Smooth muscle cell (in vitro differentiated cells): ENCODE results near the gene OTOG. TPM values are rescaled to one million over a fixed set of nuclear protein-coding genes. Genes with fewer than 3 reads are reported as not detected.
A peak's percentile ranks its signal among the peaks of the same experiment; 100 is the strongest.

Experiments
- DNase-seq: peaks from one replicate; lab custom pipeline; 2025; ENCODE audit not compliant: unreplicated experiment; lab: John Stamatoyannopoulos, UW
- H2AFZ ChIP-seq: fragments of 200-600 bp; sonication (generic); 2 replicates; pipeline ENCODE4 v1.6.0; 2016; ENCODE audit warnings: antibody characterized with exemption, low read depth, mild to moderate bottlenecking
- H3F3A ChIP-seq: fragments of 200-600 bp; sonication (generic); 2 replicates; pipeline ENCODE4 v1.6.0; 2017; ENCODE audit warnings: antibody characterized with exemption, low read depth
- H3K27ac ChIP-seq: fragments of 200-600 bp; sonication (generic); 2 replicates; pipeline ENCODE4 v1.5.1; 2016; ENCODE audit warnings: low read depth, mild to moderate bottlenecking
- H3K27me3 ChIP-seq: fragments of 200-600 bp; sonication (generic); 2 replicates; pipeline ENCODE4 v1.6.1; 2016; ENCODE audit warnings: low read depth, mild to moderate bottlenecking
- H3K36me3 ChIP-seq: fragments of 200-600 bp; sonication (generic); 2 replicates; pipeline ENCODE4 v1.5.1; 2016; ENCODE audit warnings: low read depth
- H3K4me1 ChIP-seq: fragments of 200-600 bp; sonication (generic); 2 replicates; pipeline ENCODE4 v1.5.1; 2016; ENCODE audit warnings: low read depth
- H3K4me2 ChIP-seq: fragments of 200-600 bp; sonication (generic); 2 replicates; pipeline ENCODE4 v1.6.0; 2016; ENCODE audit warnings: mild to moderate bottlenecking
- H3K4me3 ChIP-seq: fragments of 200-600 bp; sonication (generic); 2 replicates; pipeline ENCODE4 v1.5.1; 2016; ENCODE audit warnings: mild to moderate bottlenecking
- H3K79me2 ChIP-seq: fragments of 200-600 bp; sonication (generic); 2 replicates; pipeline ENCODE4 v1.6.0; 2016; ENCODE audit warnings: low read depth, mild to moderate bottlenecking
- H3K9ac ChIP-seq: fragments of 200-600 bp; sonication (generic); 2 replicates; pipeline ENCODE4 v1.6.0; 2016; ENCODE audit warnings: low read depth
- H3K9me3 ChIP-seq: fragments of 200-600 bp; sonication (generic); replicated peaks from 2 replicates; pipeline ENCODE4 v1.5.1; 2016; ENCODE audit warnings: low read depth
- H4K20me1 ChIP-seq: fragments of 200-600 bp; sonication (generic); 2 replicates; pipeline ENCODE4 v1.6.0; 2016; ENCODE audit warnings: low read depth
- CTCF ChIP-seq: fragments of 200-600 bp; sonication (generic); IDR thresholded peaks from 2 replicates; pipeline ENCODE4 v1.5.1; 2017; ENCODE audit warnings: borderline replicate concordance, mild to moderate bottlenecking, antibody characterized with exemption; ENCODE audit not compliant: insufficient read depth, poor library complexity, severe bottlenecking
- WGBS: methylation state at CpG from one replicate; pipeline ENCODE4 v1.1.7; 2016; ENCODE audit warnings: low lambda C conversion rate; 5-methylcytosine and 5-hydroxymethylcytosine counted together
- polyA plus RNA-seq: library from polyadenylated mRNA; unstranded; fragments of >200 nt; fragmentation: Nextera tagmentation; extraction: Ambion mirVana; gene quantifications from 2 replicates; pipeline ENCODE4 v1.2.1, GENCODE V29; 2016
- total RNA-seq: library from RNA; depleted of rRNA; stranded (reverse); fragments of >200 nt; gene quantifications from 2 replicates; pipeline ENCODE4 v1.2.3, GENCODE V29; 2014

OTOG gene
- total and polyA plus RNA-seq, 2 experiments from 2014 or later, result not detected

- DNase-seq, result no peak
- no peaks in the 10 kb centered on the region for H3K9me3 ChIP-seq
- no peaks in the 10 kb centered on the region for H4K20me1 ChIP-seq
- 76% methylated on average over 4 of the region's 4 CpGs for WGBS
- H2AFZ ChIP-seq, result no peak overlapping the region
- H3K4me1 ChIP-seq, result no peaks in the 10 kb centered on the region
- no peak for TF ChIP-seq CTCF
- no peak overlapping the region for H3K9ac ChIP-seq
- no peaks in the 10 kb centered on the region for H3K36me3 ChIP-seq
- H3K27ac ChIP-seq, result no peak overlapping the region
- H3K4me2 ChIP-seq, result no peak overlapping the region
- H3F3A ChIP-seq, result no peaks in the 10 kb centered on the region
- peaks cover 20% of the 10 kb centered on the region for H3K27me3 ChIP-seq
- H3K79me2 ChIP-seq, result no peaks in the 10 kb centered on the region
- H3K4me3 ChIP-seq, result no peak overlapping the region
These were observed 17.1 kb downstream of the OTOG start for GRCh38 chr11:17563961-17564686.

DNA sequence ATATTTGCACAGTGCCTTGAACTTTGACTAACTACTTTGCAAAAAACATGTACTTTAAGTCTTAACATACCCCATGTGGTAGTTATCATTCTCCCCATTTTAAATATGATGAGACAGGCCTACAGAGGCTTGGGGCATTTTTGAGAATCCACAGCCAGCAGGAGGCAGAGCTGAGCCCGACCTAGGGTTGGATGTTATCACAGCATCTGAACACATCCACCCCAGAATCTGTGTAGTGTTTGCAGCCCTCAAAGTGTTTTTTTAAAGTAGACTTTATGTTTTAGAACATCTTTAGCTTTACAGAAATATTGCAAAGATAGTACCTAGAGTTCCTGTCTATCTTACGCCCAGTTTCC lies 17.6 kb downstream of the OTOG start:
- Histone ChIP-seq H3K27me3 (peaks cover 15% of the 10 kb centered on the region), H4K20me1 (no peaks in the 10 kb centered on the region), H3K4me3 (no peak overlapping the region), H3K36me3 (no peaks in the 10 kb centered on the region), H3K4me1 (no peaks in the 10 kb centered on the region), H3K9ac (no peak overlapping the region), H3F3A (no peaks in the 10 kb centered on the region), H3K27ac (no peak overlapping the region), H2AFZ (no peak overlapping the region), H3K9me3 (no peaks in the 10 kb centered on the region), H3K79me2 (no peaks in the 10 kb centered on the region), H3K4me2 (no peak overlapping the region)
- WGBS, result 52% methylated on average over 2 of the region's 2 CpGs
- no peak for DNase-seq
- peak; percentile 21 for TF ChIP-seq CTCF

DNA sequence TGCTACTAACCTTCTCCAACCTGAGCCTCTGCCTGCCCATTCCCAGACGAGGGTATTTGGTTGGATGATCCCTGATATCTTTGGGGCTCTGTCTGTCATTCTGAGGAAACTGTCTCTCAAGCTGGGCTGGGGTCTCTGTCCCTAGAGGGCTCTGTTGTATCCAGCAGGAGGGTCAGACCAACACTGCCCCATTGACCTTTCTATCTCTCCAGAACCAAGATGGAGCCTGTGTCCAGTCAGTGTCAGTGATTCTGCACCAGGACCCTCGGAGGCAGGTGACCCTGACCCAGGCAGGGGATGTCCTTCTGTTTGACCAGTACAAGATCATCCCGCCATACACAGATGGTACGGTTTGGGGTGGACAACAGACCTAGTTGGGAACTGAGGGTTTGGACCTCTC lies 21.9 kb downstream of the OTOG start:
- no peak overlapping the region for H3K9ac ChIP-seq
- no peaks in the 10 kb centered on the region for H4K20me1 ChIP-seq
- peaks cover 30% of the 10 kb centered on the region for H3K27me3 ChIP-seq
- DNase-seq, result no peak
- no peaks in the 10 kb centered on the region for H3K4me1 ChIP-seq
- no peak for TF ChIP-seq CTCF
- H3F3A ChIP-seq, result no peaks in the 10 kb centered on the region
- no peaks in the 10 kb centered on the region for H3K36me3 ChIP-seq
- H3K9me3 ChIP-seq, result no peaks in the 10 kb centered on the region
- H3K4me3 ChIP-seq, result no peak overlapping the region
- H2AFZ ChIP-seq, result no peak overlapping the region
- H3K27ac ChIP-seq, result no peak overlapping the region
- no peaks in the 10 kb centered on the region for H3K79me2 ChIP-seq
- 91% methylated on average over 4 of the region's 4 CpGs for WGBS
- H3K4me2 ChIP-seq, result no peak overlapping the region

GRCh38 chr11:17570034-17570433 lies 23.0 kb downstream of the OTOG start:
- no peak for DNase-seq
- no peaks in the 10 kb centered on the region for H3K36me3 ChIP-seq
- H3K79me2 ChIP-seq, result no peaks in the 10 kb centered on the region
- H3F3A ChIP-seq, result no peaks in the 10 kb centered on the region
- WGBS, result 86% methylated on average over 23 of the region's 23 CpGs
- no peaks in the 10 kb centered on the region for H4K20me1 ChIP-seq
- no peak overlapping the region for H3K4me2 ChIP-seq
- H3K4me1 ChIP-seq, result no peaks in the 10 kb centered on the region
- no peak overlapping the region for H3K4me3 ChIP-seq
- TF ChIP-seq CTCF, result no peak
- H3K27me3 ChIP-seq, result peaks cover 30% of the 10 kb centered on the region
- H3K9ac ChIP-seq, result no peak overlapping the region
- no peak overlapping the region for H3K27ac ChIP-seq
- no peak overlapping the region for H2AFZ ChIP-seq
- H3K9me3 ChIP-seq, result no peaks in the 10 kb centered on the region
